Common myeloid progenitor, CD34-positive (primary cell): ENCODE measurements around the gene THAP2. TPM values are rescaled to one million over a fixed set of nuclear protein-coding genes. Genes with fewer than 3 reads are reported as not detected.
A peak's percentile ranks its signal among the peaks of the same experiment; 100 is the strongest.

Experiments used
- CTCF ChIA-PET: fragments of 350-600 bp; sonication (Branson Sonifier 250); formaldehyde crosslinking; loops from one replicate; lab custom pipeline; 2021; ENCODE audit warnings: antibody characterized with exemption; lab: Charles Lee
- POLR2A ChIA-PET: fragments of 350-600 bp; sonication (Branson Sonifier 250); formaldehyde crosslinking; loops from one replicate; lab custom pipeline; 2021; ENCODE audit warnings: antibody characterized with exemption; lab: Charles Lee
- DNase-seq, 3 donors: peaks; one replicate each; pipeline versions ENCODE4 v3.0.0 to v3.0.0-alpha.2; 2013
- H3K27ac ChIP-seq, 2 experiments: 1 replicate in 1 of 2; 2 replicates in 1 of 2; pipeline ENCODE4 v1.7.0; 2013; ENCODE audit warnings: inconsistent platforms in 2 of 2, low read length in 2 of 2, mild to moderate bottlenecking in 2 of 2, low read depth in 1 of 2, moderate library complexity in 1 of 2; ENCODE audit not compliant: severe bottlenecking in 2 of 2, insufficient read depth in 1 of 2, poor library complexity in 1 of 2
- H3K27me3 ChIP-seq, 5 experiments: replicated peaks in 2 of 5; 1 replicate in 3 of 5; 2 replicates in 2 of 5; pipeline versions ENCODE4 v1.6.1 to v1.7.0; 2013; ENCODE audit warnings: low read length in 4 of 5, mild to moderate bottlenecking in 2 of 5, moderate library complexity in 2 of 5, inconsistent platforms in 1 of 5; ENCODE audit not compliant: insufficient read depth in 5 of 5, control insufficient read depth in 4 of 5
- H3K36me3 ChIP-seq, 4 experiments: 1 replicate in 2 of 4; 2 replicates in 2 of 4; pipeline versions ENCODE4 v1.6.1 to v1.7.0; 2013; ENCODE audit warnings: low read length in 3 of 4, control low read depth in 1 of 4, mild to moderate bottlenecking in 1 of 4; ENCODE audit not compliant: control insufficient read depth in 4 of 4, insufficient read depth in 4 of 4
- H3K4me1 ChIP-seq, 4 experiments: 1 replicate in 3 of 4; 2 replicates in 1 of 4; pipeline versions ENCODE4 v1.6.1 to v1.7.1; 2013; ENCODE audit warnings: low read length in 3 of 4, mild to moderate bottlenecking in 3 of 4, control low read depth in 1 of 4, inconsistent platforms in 1 of 4, moderate library complexity in 1 of 4; ENCODE audit not compliant: control insufficient read depth in 4 of 4, insufficient read depth in 4 of 4; ENCODE audit errors: control extremely low read depth in 1 of 4
- H3K4me3 ChIP-seq, 7 experiments: 1 replicate in 4 of 7; 2 replicates in 3 of 7; pipeline versions ENCODE4 v1.5.1 to v1.7.0; 2013; ENCODE audit warnings: mild to moderate bottlenecking in 7 of 7, low read length in 6 of 7, moderate library complexity in 6 of 7, inconsistent platforms in 2 of 7, low read depth in 2 of 7, control low read depth in 1 of 7; ENCODE audit not compliant: insufficient read depth in 4 of 7, control insufficient read depth in 1 of 7; ENCODE audit errors: extremely low read depth in 1 of 7
- H3K9me3 ChIP-seq, 5 experiments: 1 replicate in 4 of 5; 2 replicates in 1 of 5; pipeline versions ENCODE4 v1.6.1 to v1.7.1; 2013; ENCODE audit warnings: low read length in 4 of 5, mild to moderate bottlenecking in 2 of 5, inconsistent platforms in 1 of 5, low read depth in 1 of 5, moderate library complexity in 1 of 5; ENCODE audit not compliant: control insufficient read depth in 4 of 5, insufficient read depth in 2 of 5; ENCODE audit errors: control extremely low read depth in 1 of 5
- WGBS: methylation state at CpG from one replicate; pipeline ENCODE4 v1.1.5; 2013; ENCODE audit not compliant: insufficient coverage; 5-methylcytosine and 5-hydroxymethylcytosine counted together
- polyA plus RNA-seq: library from polyadenylated mRNA; unstranded; fragments of 120-200 nt; gene quantifications from one replicate; pipeline ENCODE4 v1.2.1, GENCODE V29; 2013

The THAP2 gene
- polyA plus RNA-seq = 8.4 TPM

DNA sequence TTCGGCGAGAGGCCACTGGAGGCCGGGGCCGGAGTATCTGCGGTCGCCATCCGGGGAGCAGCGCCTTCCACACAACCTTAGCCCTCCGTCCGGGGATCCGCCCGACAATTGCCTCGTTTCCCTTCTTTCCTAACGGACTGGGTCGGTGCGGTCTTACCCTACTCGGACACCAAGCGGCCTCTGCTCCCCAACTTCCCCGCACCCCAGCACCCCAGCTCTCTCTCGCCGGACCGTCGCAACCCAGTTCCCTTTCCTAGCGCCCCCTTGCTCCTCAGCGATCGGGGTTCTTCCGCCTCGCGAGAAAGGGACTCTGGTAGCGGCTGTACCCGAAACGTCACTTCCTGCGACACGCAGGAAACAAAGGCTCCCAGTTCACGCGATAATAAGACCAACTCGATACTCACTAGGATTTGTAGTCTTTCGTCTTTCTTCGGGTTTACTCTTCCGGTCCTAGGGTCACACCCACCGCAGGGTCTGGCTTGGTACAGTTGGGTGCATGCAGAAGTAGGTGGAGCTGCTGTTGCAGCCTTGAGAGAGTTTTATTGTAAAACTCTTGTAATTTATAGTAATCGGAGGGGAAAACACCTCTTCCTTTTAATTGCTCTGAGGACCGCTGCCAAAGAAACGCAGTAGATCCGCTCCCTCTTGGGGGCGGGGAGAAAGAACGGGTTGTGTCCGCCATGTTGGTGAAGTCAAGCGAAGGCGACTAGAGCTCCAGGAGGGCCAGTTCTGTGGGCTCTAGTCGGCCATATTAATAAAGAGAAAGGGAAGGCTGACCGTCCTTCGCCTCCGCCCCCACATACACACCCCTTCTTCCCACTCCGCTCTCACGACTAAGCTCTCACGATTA lies at the start of gene THAP2, which contains the start of gene ZFC3H1:
TSS of gene THAP2 (plus strand) at position 741 of the 850 bp plus-strand sequence. CDS start 209 bp downstream, outside the sequence.
TSS of gene ZFC3H1 (minus strand) at position 288 of the 850 bp plus-strand sequence. CDS start at position 50, 238 bp downstream.
- WGBS = 0% methylated on average over 35 of the region's 57 CpGs
- Histone ChIP-seq H3K27ac (peak within 1 kb of the TSS; percentile 93 to 96), H3K4me1 (peaks cover 7 to 36% (median 15%) of the 10 kb centered on the region in 4 experiments), H3K36me3 (peaks cover 0 to 11% (median 6%) of the 10 kb centered on the region in 4 experiments), H3K27me3 (no peaks in the 10 kb centered on the region), H3K4me3 (peak within 1 kb of the TSS; percentile 93 to 100 (median 100)), H3K9me3 (no peaks in the 10 kb centered on the region)
- ChIA-PET POLR2A (interaction anchor here (0.9 to 2.0 kb wide), 4 partner anchors 19 to 38 kb away, joined by 3 to 21 read pairs (median 5); partner anchors contain the start of gene TMEM19), CTCF (interaction anchor here (0.9 to 4.6 kb wide), 11 partner anchors 11 to 90 kb away, joined by 3 to 37 read pairs (median 3); partner anchors contain the start of genes RAB21 and TMEM19)
- peak; percentile 99 to 100 (median 99) for DNase-seq

- H3K4me3 ChIP-seq = no peak overlapping the region
- 100% methylated on average over 1 of the region's 1 CpG for WGBS
- POLR2A ChIA-PET = interaction anchor here (0.7 kb wide), 1 partner anchor 28 kb away, joined by 3 read pairs; no protein-coding TSS in a partner anchor
- no peak overlapping the region for H3K27ac ChIP-seq
- CTCF ChIA-PET = interaction anchor here (0.6 to 1.0 kb wide), 3 partner anchors 125 to 1701 kb away, joined by 3 to 5 read pairs (median 3); no protein-coding TSS in a partner anchor
- peaks cover 0 to 16% (median 8%) of the 10 kb centered on the region in 4 experiments for H3K4me1 ChIP-seq
- DNase-seq = no peak
- H3K36me3 ChIP-seq = peaks cover 25 to 79% (median 55%) of the 10 kb centered on the region in 4 experiments
- H3K27me3 ChIP-seq = no peaks in the 10 kb centered on the region
- H3K9me3 ChIP-seq = no peaks in the 10 kb centered on the region
These were observed 42.2 kb upstream of the THAP2 start for GRCh38 chr12:71621938-71622337.

GRCh38 chr12:71625476-71625875 lies 38.6 kb upstream of the THAP2 start:
- Histone ChIP-seq H3K4me1 (peaks cover 0 to 17% (median 8%) of the 10 kb centered on the region in 4 experiments), H3K27me3 (no peaks in the 10 kb centered on the region), H3K9me3 (no peaks in the 10 kb centered on the region), H3K27ac (no peak overlapping the region), H3K4me3 (no peak overlapping the region), H3K36me3 (peaks cover 13 to 77% (median 54%) of the 10 kb centered on the region in 4 experiments)
- ChIA-PET POLR2A (interaction anchor here (1.1 kb wide), 1 partner anchor 38 kb away, joined by 4 read pairs; the partner anchor contains the start of gene ZFC3H1), CTCF (no interaction called here)
- peak in 2 of 3 donors; percentile 52 to 65 for DNase-seq
- WGBS = no CpG with 5 or more reads among the region's 2 CpGs

DNA sequence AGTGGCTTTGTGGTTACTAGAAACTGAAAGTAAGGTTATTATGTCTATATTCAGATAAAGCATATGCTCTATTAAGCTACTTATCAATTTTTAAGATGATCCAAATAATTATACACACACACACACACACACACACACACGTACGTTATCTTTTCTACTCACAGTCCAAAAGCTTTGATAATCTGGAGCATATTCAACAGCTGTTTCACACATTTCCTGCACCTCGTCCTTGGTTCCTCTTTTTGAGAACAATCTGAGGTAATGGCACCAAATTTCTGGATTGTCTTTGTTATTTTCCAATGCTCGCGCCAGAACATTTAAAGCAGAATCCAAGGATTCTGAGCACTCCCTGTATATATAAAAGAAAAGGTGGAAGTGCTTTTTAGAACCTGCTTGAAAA lies 38.0 kb upstream of the THAP2 start:
- peaks cover 17 to 73% (median 51%) of the 10 kb centered on the region in 4 experiments for H3K36me3 ChIP-seq
- ChIA-PET CTCF (interaction anchor here (1.9 to 2.1 kb wide), 2 partner anchors 38 to 121 kb away, joined by 6 to 7 read pairs; partner anchors contain the start of genes THAP2 and ZFC3H1), POLR2A (interaction anchor here (1.1 kb wide), 1 partner anchor 37 kb away, joined by 4 read pairs; the partner anchor contains the start of gene ZFC3H1)
- H3K27ac ChIP-seq = peak overlapping the region in 1 of 2 experiments; percentile 26
- peaks cover 0 to 17% (median 8%) of the 10 kb centered on the region in 4 experiments for H3K4me1 ChIP-seq
- peak; percentile 77 to 94 (median 90) for DNase-seq
- 0% methylated on average over 3 of the region's 5 CpGs for WGBS
- H3K27me3 ChIP-seq = no peaks in the 10 kb centered on the region
- peak overlapping the region in 1 of 7 experiments; percentile 19 for H3K4me3 ChIP-seq
- H3K9me3 ChIP-seq = no peaks in the 10 kb centered on the region

GRCh38 chr12:71626768-71627167 lies 37.3 kb upstream of the THAP2 start:
- no CpG with 5 or more reads among the region's 3 CpGs for WGBS
- CTCF ChIA-PET = interaction anchor here (1.3 to 2.1 kb wide), 3 partner anchors 8 to 120 kb away, joined by 3 to 7 read pairs (median 6); partner anchors contain the start of genes THAP2 and ZFC3H1
- Histone ChIP-seq H3K4me1 (peaks cover 0 to 17% (median 8%) of the 10 kb centered on the region in 4 experiments), H3K9me3 (no peaks in the 10 kb centered on the region), H3K36me3 (peaks cover 15 to 73% (median 48%) of the 10 kb centered on the region in 4 experiments), H3K27ac (no peak overlapping the region), H3K27me3 (no peaks in the 10 kb centered on the region), H3K4me3 (no peak overlapping the region)
- no peak for DNase-seq
- POLR2A ChIA-PET = interaction anchor here (1.1 kb wide), 1 partner anchor 37 kb away, joined by 4 read pairs; the partner anchor contains the start of gene ZFC3H1

- POLR2A ChIA-PET = no interaction called here
- Histone ChIP-seq H3K36me3 (peaks cover 11 to 73% (median 45%) of the 10 kb centered on the region in 4 experiments), H3K4me1 (peaks cover 0 to 17% (median 8%) of the 10 kb centered on the region in 4 experiments), H3K9me3 (no peaks in the 10 kb centered on the region), H3K4me3 (no peak overlapping the region), H3K27me3 (no peaks in the 10 kb centered on the region), H3K27ac (peak overlapping the region in 1 of 2 experiments; percentile 19)
- CTCF ChIA-PET = interaction anchor here (1.2 to 2.2 kb wide), 5 partner anchors 9 to 120 kb away, joined by 3 to 8 read pairs (median 6); partner anchors contain the start of genes THAP2 and ZFC3H1
- DNase-seq = no peak
- 100% methylated on average over 1 of the region's 2 CpGs for WGBS
These were observed 36.6 kb upstream of the THAP2 start for GRCh38 chr12:71627438-71628002.
